ENCODE measurements around the gene NTM.

Gene NTM

GRCh38 chr11:132202621-132203020, 832.2 kb downstream of the NTM start:
- TF ChIP-seq CTCF (IDR thresholded peaks at IDR 0.05; ENCODE audit: low read length) = no peak
- no peak for TF ChIP-seq EZH2 (IDR thresholded peaks at IDR 0.05; ENCODE audit: borderline replicate concordance, low read length)
- H3K36me3 ChIP-seq (ENCODE audit: insufficient read depth, low read length) = no peaks in the 10 kb centered on the region
- H3K4me1 ChIP-seq (ENCODE audit: insufficient read depth, low read length, severe bottlenecking) = no peaks in the 10 kb centered on the region
- H3F3A ChIP-seq (ENCODE audit: insufficient read depth, low read length) = no peaks in the 10 kb centered on the region
- no peaks in the 10 kb centered on the region for H3K9me3 ChIP-seq (ENCODE audit: low read length)
- H3K79me2 ChIP-seq (ENCODE audit: insufficient read depth, low read length) = no peaks in the 10 kb centered on the region
- H3K27ac ChIP-seq (ENCODE audit: low read depth, low read length, poor library complexity, severe bottlenecking) = no peak overlapping the region
- no peak overlapping the region for H3K9ac ChIP-seq (ENCODE audit: low read length)
- H4K20me1 ChIP-seq (ENCODE audit: insufficient read depth, low read length) = no peaks in the 10 kb centered on the region
- no peaks in the 10 kb centered on the region for H3K9me2 ChIP-seq (ENCODE audit: low read depth, low read length)
- no peak overlapping the region for H3K4me3 ChIP-seq (ENCODE audit: low read depth, low read length, poor library complexity, severe bottlenecking)
- H2AFZ ChIP-seq (ENCODE audit: low read length) = no peak overlapping the region
- no peak overlapping the region for H3K4me2 ChIP-seq (ENCODE audit: low read length)
- no peaks in the 10 kb centered on the region for H3K27me3 ChIP-seq (ENCODE audit: insufficient read depth, low read length)

DNA sequence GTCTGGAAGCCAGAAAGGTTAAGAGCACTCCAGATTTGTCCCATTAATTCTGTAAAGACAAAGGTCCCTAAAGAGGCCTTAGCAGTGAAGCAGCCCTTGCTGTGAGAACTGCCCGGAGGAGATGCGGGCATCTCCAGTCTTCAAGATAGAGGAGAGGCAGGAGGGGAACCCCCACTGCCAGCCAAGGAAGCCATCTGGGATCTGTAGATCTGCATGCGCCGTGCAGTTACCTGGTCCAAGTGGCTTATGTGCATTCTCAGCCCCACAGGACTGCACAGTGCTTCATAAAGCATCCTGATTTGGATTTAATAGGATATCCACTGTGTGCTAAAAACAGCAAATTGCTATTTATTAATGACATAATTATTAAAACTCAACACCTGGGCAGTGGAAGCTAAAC, 834.6 kb downstream of the NTM start:
- Histone ChIP-seq H2AFZ (ENCODE audit: low read length) (no peak overlapping the region), H3K79me2 (ENCODE audit: insufficient read depth, low read length) (no peaks in the 10 kb centered on the region), H3K4me2 (ENCODE audit: low read length) (no peak overlapping the region), H3K27ac (ENCODE audit: low read depth, low read length, poor library complexity, severe bottlenecking) (no peak overlapping the region), H3K36me3 (ENCODE audit: insufficient read depth, low read length) (no peaks in the 10 kb centered on the region), H4K20me1 (ENCODE audit: insufficient read depth, low read length) (no peaks in the 10 kb centered on the region), H3K9ac (ENCODE audit: low read length) (no peak overlapping the region), H3K9me3 (ENCODE audit: low read length) (no peaks in the 10 kb centered on the region), H3K4me1 (ENCODE audit: insufficient read depth, low read length, severe bottlenecking) (no peaks in the 10 kb centered on the region), H3K4me3 (ENCODE audit: low read depth, low read length, poor library complexity, severe bottlenecking) (no peak overlapping the region), H3F3A (ENCODE audit: insufficient read depth, low read length) (no peaks in the 10 kb centered on the region), H3K9me2 (ENCODE audit: low read depth, low read length) (no peaks in the 10 kb centered on the region), H3K27me3 (ENCODE audit: insufficient read depth, low read length) (no peaks in the 10 kb centered on the region)
- no peak for TF ChIP-seq EZH2 (IDR thresholded peaks at IDR 0.05; ENCODE audit: borderline replicate concordance, low read length)
- TF ChIP-seq CTCF (IDR thresholded peaks at IDR 0.05; ENCODE audit: low read length) = no peak

DNA sequence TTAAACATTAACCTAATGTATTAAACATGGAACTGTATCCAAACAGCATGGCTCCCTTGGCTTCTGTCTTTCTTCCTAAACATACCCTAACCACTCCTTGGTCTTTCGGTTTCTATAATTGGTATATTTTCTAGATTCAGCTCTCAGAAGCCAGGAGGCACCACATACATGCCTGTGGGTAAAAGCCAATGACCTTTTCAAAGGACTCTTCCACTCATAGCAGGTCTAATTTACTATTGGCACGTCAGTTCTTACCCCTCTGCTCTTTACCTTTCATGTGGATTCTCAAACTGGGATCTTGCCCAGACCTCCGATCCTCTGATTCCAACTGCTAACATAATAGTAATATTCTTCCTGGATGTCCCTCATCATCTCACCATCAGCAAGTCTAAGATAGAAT, 835.1 kb downstream of the NTM start:
- no peak for TF ChIP-seq EZH2 (IDR thresholded peaks at IDR 0.05; ENCODE audit: borderline replicate concordance, low read length)
- TF ChIP-seq CTCF (IDR thresholded peaks at IDR 0.05; ENCODE audit: low read length) = no peak
- no peaks in the 10 kb centered on the region for H3K79me2 ChIP-seq (ENCODE audit: insufficient read depth, low read length)
- H3K27ac ChIP-seq (ENCODE audit: low read depth, low read length, poor library complexity, severe bottlenecking) = no peak overlapping the region
- H3K27me3 ChIP-seq (ENCODE audit: insufficient read depth, low read length) = no peaks in the 10 kb centered on the region
- H3K9me2 ChIP-seq (ENCODE audit: low read depth, low read length) = no peaks in the 10 kb centered on the region
- no peaks in the 10 kb centered on the region for H3K36me3 ChIP-seq (ENCODE audit: insufficient read depth, low read length)
- H3F3A ChIP-seq (ENCODE audit: insufficient read depth, low read length) = no peaks in the 10 kb centered on the region
- no peak overlapping the region for H3K9ac ChIP-seq (ENCODE audit: low read length)
- H3K9me3 ChIP-seq (ENCODE audit: low read length) = no peaks in the 10 kb centered on the region
- H3K4me3 ChIP-seq (ENCODE audit: low read depth, low read length, poor library complexity, severe bottlenecking) = no peak overlapping the region
- H3K4me1 ChIP-seq (ENCODE audit: insufficient read depth, low read length, severe bottlenecking) = no peaks in the 10 kb centered on the region
- H2AFZ ChIP-seq (ENCODE audit: low read length) = no peak overlapping the region
- no peaks in the 10 kb centered on the region for H4K20me1 ChIP-seq (ENCODE audit: insufficient read depth, low read length)
- no peak overlapping the region for H3K4me2 ChIP-seq (ENCODE audit: low read length)

Measured in OCI-LY1 (cell line).